HepG2 (cell line): Measurements from ENCODE around the gene FN1. TPM values are rescaled to one million over a fixed set of nuclear protein-coding genes. Genes with fewer than 3 reads are reported as not detected.
A peak's percentile ranks its signal among the peaks of the same experiment; 100 is the strongest.

Experiments
- ATF1 ChIP-seq: IDR thresholded peaks from 2 replicates; pipeline ENCODE4 v1.6.1; 2016; ENCODE audit warnings: mild to moderate bottlenecking, control low read depth
- ESRRA ChIP-seq: sonication (generic); formaldehyde crosslinking; IDR thresholded peaks from 2 replicates; pipeline ENCODE4 v1.5.1; 2020; ENCODE audit warnings: mild to moderate bottlenecking, low read depth, missing genetic modification reagents
- FOSL1 ChIP-seq: sonication (generic); formaldehyde crosslinking; IDR thresholded peaks from 2 replicates; pipeline ENCODE4 v1.9.0; 2021; ENCODE audit warnings: missing genetic modification reagents, borderline replicate concordance
- ISL2 ChIP-seq: sonication (generic); formaldehyde crosslinking; IDR thresholded peaks from 2 replicates; pipeline ENCODE4 v1.5.0; 2020; ENCODE audit warnings: missing genetic modification reagents
- KDM1A ChIP-seq: IDR thresholded peaks from 2 replicates; pipeline ENCODE4 v1.6.1; 2016; ENCODE audit warnings: missing compliant biosample characterization
- NONO ChIP-seq, 2 experiments: fragments of 450-650 bp in 1 of 2; sonication (generic) in 1 of 2; formaldehyde crosslinking in 1 of 2; IDR thresholded peaks in 1 of 2; conservative IDR thresholded peaks in 1 of 2; 2 replicates each; pipeline versions ENCODE4 v1.6.1 to v1.8.0; 2017 to 2022; ENCODE audit warnings: mild to moderate bottlenecking in 1 of 2, missing genetic modification reagents in 1 of 2, moderate library complexity in 1 of 2
- ONECUT2 ChIP-seq: sonication (generic); formaldehyde crosslinking; IDR thresholded peaks from 2 replicates; pipeline ENCODE4 v1.4.0; 2020; ENCODE audit warnings: missing genetic modification reagents
- PCBP2 ChIP-seq: fragments of 200-400 bp; formaldehyde crosslinking; optimal IDR thresholded peaks from 2 replicates; pipeline ENCODE3; 2018; ENCODE audit warnings: low read length, low read depth; ENCODE audit not compliant: poor library complexity, severe bottlenecking
- POGZ ChIP-seq: sonication (generic); formaldehyde crosslinking; IDR thresholded peaks from 2 replicates; pipeline ENCODE4 v1.4.0; 2020; ENCODE audit warnings: mild to moderate bottlenecking, missing genetic modification reagents
- PRPF4 ChIP-seq: fragments of 200-400 bp; formaldehyde crosslinking; IDR thresholded peaks from 2 replicates; pipeline ENCODE4 v1.6.1; 2016; ENCODE audit warnings: low read length, low read depth; ENCODE audit not compliant: poor library complexity, severe bottlenecking
- RBM22 ChIP-seq: fragments of 200-400 bp; formaldehyde crosslinking; optimal IDR thresholded peaks from 2 replicates; pipeline ENCODE3; 2017; ENCODE audit warnings: mild to moderate bottlenecking, low read length, moderate library complexity
- SP4 ChIP-seq: sonication (generic); formaldehyde crosslinking; IDR thresholded peaks from 2 replicates; pipeline ENCODE4 v1.8.1; 2023; ENCODE audit warnings: mild to moderate bottlenecking, missing genetic modification reagents
- TOE1 ChIP-seq: sonication (generic); formaldehyde crosslinking; IDR thresholded peaks from 2 replicates; pipeline ENCODE4 v1.4.0; 2020; ENCODE audit warnings: mild to moderate bottlenecking, missing genetic modification reagents
- ZFP41 ChIP-seq: sonication (generic); formaldehyde crosslinking; IDR thresholded peaks from 2 replicates; pipeline ENCODE4 v1.4.0; 2020; ENCODE audit warnings: mild to moderate bottlenecking, missing genetic modification reagents, borderline replicate concordance
- ZNF225 ChIP-seq: sonication (generic); formaldehyde crosslinking; IDR thresholded peaks from 2 replicates; pipeline ENCODE4 v1.4.0; 2020; ENCODE audit warnings: mild to moderate bottlenecking, missing genetic modification reagents
- ZNF253 ChIP-seq: sonication (generic); formaldehyde crosslinking; IDR thresholded peaks from 2 replicates; pipeline ENCODE4 v1.8.0; 2022; ENCODE audit warnings: mild to moderate bottlenecking, missing genetic modification reagents, borderline replicate concordance
- ZNF577 ChIP-seq: sonication (generic); formaldehyde crosslinking; IDR thresholded peaks from 2 replicates; pipeline ENCODE4 v1.4.0; 2020; ENCODE audit warnings: mild to moderate bottlenecking, low read depth, missing genetic modification reagents, borderline replicate concordance
- ZNF775 ChIP-seq: sonication (generic); formaldehyde crosslinking; IDR thresholded peaks from 2 replicates; pipeline ENCODE4 v1.4.0; 2020; ENCODE audit warnings: missing genetic modification reagents, mild to moderate bottlenecking, moderate library complexity, borderline replicate concordance
- polyA plus RNA-seq, 8 experiments: library from polyadenylated mRNA; depleted of rRNA in 3 of 8; stranded (reverse) in 7 of 8; unstranded in 1 of 8; fragments of >200 nt; fragmentation: Illumina TruSeq in 4 of 8; extraction: Trizol in 4 of 8; gene quantifications; 2 replicates each; pipeline versions ENCODE4 v1.2.1 to v1.2.3, GENCODE V29; 2011 to 2016; ENCODE audit warnings: low read depth in 4 of 8, missing spikeins in 1 of 8, mixed read lengths in 1 of 8; ENCODE audit not compliant: insufficient read depth in 1 of 8
- total RNA-seq, 5 experiments: library from RNA; depleted of rRNA; stranded (reverse); fragments of >200 nt; fragmentation: Illumina TruSeq; extraction: Trizol; gene quantifications; 2 replicates each; pipeline ENCODE4 v1.2.3, GENCODE V29; 2016; ENCODE audit warnings: low read depth in 1 of 5
- TF ChIP-seq, protein P1 (sequence below): sonication (generic); formaldehyde crosslinking; IDR thresholded peaks from 2 replicates; pipeline ENCODE4 v1.5.0; 2020; ENCODE audit warnings: mild to moderate bottlenecking, missing genetic modification reagents
- TF ChIP-seq, protein P2 (sequence below): sonication (generic); formaldehyde crosslinking; IDR thresholded peaks from 2 replicates; pipeline ENCODE4 v1.4.0; 2020; ENCODE audit warnings: mild to moderate bottlenecking, missing genetic modification reagents
- TF ChIP-seq, protein P3 (sequence below): sonication (generic); formaldehyde crosslinking; IDR thresholded peaks from 2 replicates; pipeline ENCODE4 v1.4.0; 2020; ENCODE audit warnings: missing genetic modification reagents, borderline replicate concordance
- TF ChIP-seq, protein P4 (sequence below): sonication (generic); formaldehyde crosslinking; IDR thresholded peaks from 2 replicates; pipeline ENCODE4 v1.8.0; 2022; ENCODE audit warnings: missing genetic modification reagents, mild to moderate bottlenecking, moderate library complexity, borderline replicate concordance

Gene FN1
- total and polyA plus RNA-seq, 2 of the 13 experiments (the other 11 are each of a cell fraction or from before 2014, with no cell fraction given): 1,847 to 6,471 TPM

DNA sequence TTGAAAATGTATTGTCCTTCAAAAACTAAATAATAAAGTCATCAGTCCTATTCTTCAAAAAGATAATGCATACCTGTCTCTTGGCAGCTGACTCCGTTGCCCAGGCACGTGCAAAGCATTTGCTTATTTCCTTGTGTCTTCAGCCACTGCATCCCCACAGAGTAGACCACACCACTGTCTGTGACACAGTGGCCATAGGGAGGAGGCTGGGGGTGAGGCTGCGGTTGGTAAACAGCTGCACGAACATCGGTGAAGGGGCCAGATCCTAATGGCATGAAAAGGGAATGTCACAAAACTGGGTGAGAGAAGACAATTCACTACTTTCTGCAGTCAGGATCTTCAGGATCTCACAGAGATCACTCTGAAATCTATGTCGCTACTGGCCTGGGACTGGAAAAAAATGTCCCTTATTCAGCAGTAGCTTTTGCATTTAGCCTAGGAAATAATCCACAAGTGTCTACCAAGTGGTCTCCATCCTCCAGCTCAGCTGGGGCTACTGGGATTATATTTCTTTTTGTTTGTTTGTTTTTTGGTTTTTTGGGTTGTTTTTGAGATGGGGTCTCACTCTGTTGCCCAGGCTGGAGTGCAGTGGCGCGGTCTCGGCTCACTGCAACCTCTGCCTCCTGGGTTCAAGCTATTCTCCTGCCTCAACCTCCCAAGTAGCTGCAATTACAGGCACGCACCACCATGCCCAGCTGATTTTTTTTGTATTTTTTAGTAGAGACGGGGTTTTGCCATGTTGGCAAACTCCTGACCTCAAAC lies 10.7 kb downstream of the FN1 start (continued):
- peak; percentile 92 for TF ChIP-seq PRPF4
- TF ChIP-seq POGZ (CRISPR knock-in tag): peak; percentile 84
- TF ChIP-seq, protein P1, sequence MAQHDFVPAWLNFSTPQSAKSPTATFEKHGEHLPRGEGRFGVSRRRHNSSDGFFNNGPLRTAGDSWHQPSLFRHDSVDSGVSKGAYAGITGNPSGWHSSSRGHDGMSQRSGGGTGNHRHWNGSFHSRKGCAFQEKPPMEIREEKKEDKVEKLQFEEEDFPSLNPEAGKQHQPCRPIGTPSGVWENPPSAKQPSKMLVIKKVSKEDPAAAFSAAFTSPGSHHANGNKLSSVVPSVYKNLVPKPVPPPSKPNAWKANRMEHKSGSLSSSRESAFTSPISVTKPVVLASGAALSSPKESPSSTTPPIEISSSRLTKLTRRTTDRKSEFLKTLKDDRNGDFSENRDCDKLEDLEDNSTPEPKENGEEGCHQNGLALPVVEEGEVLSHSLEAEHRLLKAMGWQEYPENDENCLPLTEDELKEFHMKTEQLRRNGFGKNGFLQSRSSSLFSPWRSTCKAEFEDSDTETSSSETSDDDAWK (CRISPR knock-in tag): no peak
- no peak for TF ChIP-seq ONECUT2 (CRISPR knock-in tag)
- no peak for TF ChIP-seq SP4 (CRISPR knock-in tag)
- TF ChIP-seq ZNF775 (CRISPR knock-in tag): no peak
- 0 out of 2 replicates have a peak, but pooled peaks have one; percentile 25 for TF ChIP-seq ISL2 (CRISPR knock-in tag)
- TF ChIP-seq RBM22: peak; percentile 94
- TF ChIP-seq KDM1A: no peak
- TF ChIP-seq, protein P2, sequence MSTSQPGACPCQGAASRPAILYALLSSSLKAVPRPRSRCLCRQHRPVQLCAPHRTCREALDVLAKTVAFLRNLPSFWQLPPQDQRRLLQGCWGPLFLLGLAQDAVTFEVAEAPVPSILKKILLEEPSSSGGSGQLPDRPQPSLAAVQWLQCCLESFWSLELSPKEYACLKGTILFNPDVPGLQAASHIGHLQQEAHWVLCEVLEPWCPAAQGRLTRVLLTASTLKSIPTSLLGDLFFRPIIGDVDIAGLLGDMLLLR: no peak
- TF ChIP-seq ZNF577 (CRISPR knock-in tag): no peak
- TF ChIP-seq TOE1 (CRISPR knock-in tag): no peak
- 0 out of 2 replicates have a peak, but pooled peaks have one; percentile 17 for TF ChIP-seq ZFP41 (CRISPR knock-in tag)
- TF ChIP-seq ZNF225: no peak
- TF ChIP-seq, protein P3, sequence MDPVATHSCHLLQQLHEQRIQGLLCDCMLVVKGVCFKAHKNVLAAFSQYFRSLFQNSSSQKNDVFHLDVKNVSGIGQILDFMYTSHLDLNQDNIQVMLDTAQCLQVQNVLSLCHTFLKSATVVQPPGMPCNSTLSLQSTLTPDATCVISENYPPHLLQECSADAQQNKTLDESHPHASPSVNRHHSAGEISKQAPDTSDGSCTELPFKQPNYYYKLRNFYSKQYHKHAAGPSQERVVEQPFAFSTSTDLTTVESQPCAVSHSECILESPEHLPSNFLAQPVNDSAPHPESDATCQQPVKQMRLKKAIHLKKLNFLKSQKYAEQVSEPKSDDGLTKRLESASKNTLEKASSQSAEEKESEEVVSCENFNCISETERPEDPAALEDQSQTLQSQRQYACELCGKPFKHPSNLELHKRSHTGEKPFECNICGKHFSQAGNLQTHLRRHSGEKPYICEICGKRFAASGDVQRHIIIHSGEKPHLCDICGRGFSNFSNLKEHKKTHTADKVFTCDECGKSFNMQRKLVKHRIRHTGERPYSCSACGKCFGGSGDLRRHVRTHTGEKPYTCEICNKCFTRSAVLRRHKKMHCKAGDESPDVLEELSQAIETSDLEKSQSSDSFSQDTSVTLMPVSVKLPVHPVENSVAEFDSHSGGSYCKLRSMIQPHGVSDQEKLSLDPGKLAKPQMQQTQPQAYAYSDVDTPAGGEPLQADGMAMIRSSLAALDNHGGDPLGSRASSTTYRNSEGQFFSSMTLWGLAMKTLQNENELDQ: no peak
- TF ChIP-seq, protein P4, sequence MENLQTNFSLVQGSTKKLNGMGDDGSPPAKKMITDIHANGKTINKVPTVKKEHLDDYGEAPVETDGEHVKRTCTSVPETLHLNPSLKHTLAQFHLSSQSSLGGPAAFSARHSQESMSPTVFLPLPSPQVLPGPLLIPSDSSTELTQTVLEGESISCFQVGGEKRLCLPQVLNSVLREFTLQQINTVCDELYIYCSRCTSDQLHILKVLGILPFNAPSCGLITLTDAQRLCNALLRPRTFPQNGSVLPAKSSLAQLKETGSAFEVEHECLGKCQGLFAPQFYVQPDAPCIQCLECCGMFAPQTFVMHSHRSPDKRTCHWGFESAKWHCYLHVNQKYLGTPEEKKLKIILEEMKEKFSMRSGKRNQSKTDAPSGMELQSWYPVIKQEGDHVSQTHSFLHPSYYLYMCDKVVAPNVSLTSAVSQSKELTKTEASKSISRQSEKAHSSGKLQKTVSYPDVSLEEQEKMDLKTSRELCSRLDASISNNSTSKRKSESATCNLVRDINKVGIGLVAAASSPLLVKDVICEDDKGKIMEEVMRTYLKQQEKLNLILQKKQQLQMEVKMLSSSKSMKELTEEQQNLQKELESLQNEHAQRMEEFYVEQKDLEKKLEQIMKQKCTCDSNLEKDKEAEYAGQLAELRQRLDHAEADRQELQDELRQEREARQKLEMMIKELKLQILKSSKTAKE (CRISPR knock-in tag): no peak
- TF ChIP-seq ESRRA (CRISPR knock-in tag): no peak
- TF ChIP-seq PCBP2: no peak
- TF ChIP-seq ATF1 (CRISPR knock-in tag): no peak
- no peak for TF ChIP-seq NONO (IDR thresholded peaks at IDR 0.05)
- TF ChIP-seq NONO (CRISPR knock-in tag; conservative IDR thresholded peaks at IDR 0.05): peak; percentile 47
- TF ChIP-seq FOSL1 (CRISPR knock-in tag): no peak
- no peak for TF ChIP-seq ZNF253 (CRISPR knock-in tag)
